A172 (cell line): ENCODE data around the gene MPO. TPM values are rescaled to one million over a fixed set of nuclear protein-coding genes. Genes with fewer than 3 reads are reported as not detected.

Experiments
- DNase-seq: peaks from one replicate; pipeline ENCODE4 v3.0.0-alpha.2; 2015; ENCODE audit warnings: low spot score
- total RNA-seq: library from RNA; depleted of rRNA; stranded (reverse); fragments of >200 nt; shearing (Covaris generic); gene quantifications from 2 replicates; pipeline ENCODE4 v1.2.3, GENCODE V29; 2014

Gene MPO
- total RNA-seq, 1 experiment from 2014 or later = not detected

DNA sequence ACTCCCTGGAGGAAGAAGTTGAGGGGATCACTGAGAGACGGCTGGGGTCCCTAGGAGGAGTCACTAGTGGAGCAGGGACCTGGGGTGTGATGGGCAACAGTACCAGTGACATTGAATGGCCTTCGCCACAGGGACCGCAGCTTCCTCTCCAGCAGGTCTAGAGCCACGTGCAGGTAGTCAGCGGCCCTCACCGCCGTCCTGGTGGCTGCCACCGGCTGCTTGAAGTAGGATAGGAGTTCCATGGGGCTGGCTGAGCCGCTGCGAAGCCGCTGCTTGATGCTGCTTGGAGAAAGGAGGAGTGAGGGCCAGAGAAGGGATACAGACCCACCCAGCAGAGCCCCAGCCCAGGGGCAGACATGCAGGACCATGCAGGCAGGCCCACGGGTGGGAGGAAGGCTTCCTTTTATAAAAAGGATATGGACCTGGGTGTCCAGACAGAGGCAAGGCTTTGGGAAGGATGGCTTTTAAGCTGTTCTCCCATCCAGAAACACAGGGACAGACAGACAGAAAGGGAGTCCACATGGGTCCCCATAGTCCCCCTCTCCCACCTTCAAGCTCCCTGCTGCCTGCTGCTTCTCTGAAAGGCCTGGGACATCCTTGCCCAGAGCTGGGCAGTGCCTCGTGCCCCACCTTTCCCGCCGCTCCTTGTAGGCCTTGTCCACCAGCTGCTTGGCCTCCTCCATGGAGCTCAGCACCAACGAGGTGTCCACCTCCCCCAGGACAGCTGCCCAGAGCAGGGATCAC lies 827 bp downstream of the MPO start:
- no peak for DNase-seq

- no peak for DNase-seq
Measured at GRCh38 chr17:58279016-58279711, 1.6 kb downstream of the MPO start.

GRCh38 chr17:58278661-58279015 lies 2.1 kb downstream of the MPO start:
- DNase-seq = no peak

DNA sequence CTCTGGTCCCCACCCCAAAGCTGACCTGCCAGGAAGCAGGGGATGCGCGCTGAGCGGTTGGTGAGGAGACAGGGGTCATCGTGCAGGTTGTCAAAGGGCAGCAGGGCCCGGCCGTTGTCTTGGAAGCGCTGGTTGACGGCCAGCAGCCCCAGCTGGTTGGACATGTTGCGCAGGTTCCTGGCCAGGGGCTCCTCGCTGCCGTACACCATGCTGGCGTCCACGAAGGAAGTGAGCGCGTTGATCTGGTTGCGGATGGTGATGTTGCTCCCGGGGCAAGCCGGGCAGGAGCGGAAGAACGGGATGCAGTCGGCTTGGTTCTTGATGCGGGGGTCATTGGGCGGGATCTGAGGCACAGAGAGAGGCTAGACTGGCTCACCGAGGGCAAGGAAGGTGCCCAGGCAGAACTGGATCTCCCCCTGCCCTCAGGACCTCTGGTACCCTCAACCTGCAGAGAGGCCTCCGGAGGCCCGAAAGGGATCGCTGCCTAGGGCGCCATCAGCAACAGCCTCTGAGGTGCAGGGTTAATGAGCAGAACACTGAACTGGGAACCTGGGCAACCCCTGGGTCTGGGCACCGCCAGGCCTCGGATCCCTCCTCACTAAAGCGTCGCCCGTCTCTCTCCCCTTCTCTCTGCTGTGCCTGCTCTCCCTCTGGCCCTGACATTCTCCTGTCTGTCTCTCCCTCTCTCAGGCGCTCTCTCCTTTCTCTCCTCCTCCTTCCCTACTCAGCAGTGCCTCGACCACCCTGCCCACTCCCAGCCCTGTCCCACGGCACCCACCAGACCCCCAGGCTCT lies 2.7 kb downstream of the MPO start:
- DNase-seq = no peak

- DNase-seq = no peak
Measured at GRCh38 chr17:58277107-58277801, 3.5 kb downstream of the MPO start.

GRCh38 chr17:58276423-58276822 lies 4.3 kb downstream of the MPO start:
- no peak for DNase-seq

- no peak for DNase-seq
Measured at GRCh38 chr17:58275417-58275816, 5.3 kb downstream of the MPO start.

- DNase-seq = no peak
Measured at GRCh38 chr17:58273453-58274104, 7.2 kb downstream of the MPO start.

- no peak for DNase-seq
Measured at GRCh38 chr17:58272367-58273280, 8.1 kb downstream of the MPO start.

- no peak for DNase-seq
Measured at GRCh38 chr17:58271216-58271931, 9.4 kb downstream of the MPO start.

DNA sequence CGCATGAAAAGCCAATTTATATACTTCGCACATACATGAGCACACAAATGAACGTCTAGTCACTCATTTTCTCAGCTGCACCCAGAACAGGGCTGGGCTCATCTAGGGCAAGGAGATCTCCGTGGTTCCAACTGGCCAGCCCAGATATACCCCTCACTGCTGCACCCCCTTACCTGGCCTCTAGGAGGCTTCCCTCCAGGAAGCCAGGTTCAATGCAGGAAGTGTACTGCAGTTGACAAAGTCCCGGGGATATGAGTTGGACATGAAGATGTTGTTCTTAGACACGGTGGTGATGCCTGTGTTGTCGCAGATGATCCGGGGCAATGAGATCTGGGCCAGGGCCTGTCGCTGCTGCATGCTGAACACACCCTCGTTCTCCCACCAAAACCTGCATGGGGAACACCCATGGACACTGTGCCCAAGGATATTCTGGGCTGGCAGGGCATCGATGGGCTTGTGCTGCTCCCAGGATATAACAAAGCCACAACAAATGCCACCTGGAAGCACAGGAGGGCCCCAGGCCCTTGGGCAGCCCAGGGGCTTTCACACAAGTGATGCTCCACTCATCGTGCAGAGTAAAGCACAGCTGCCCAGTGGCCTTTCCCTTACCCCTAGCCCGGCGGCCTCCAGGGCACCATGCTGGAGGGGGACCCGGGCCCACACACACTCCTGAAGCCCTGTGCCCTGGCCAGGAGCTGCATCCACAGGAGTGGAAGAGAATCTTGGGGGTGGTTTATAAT lies 10.1 kb downstream of the MPO start:
- DNase-seq = no peak

GRCh38 chr17:58269557-58270291 lies 11.0 kb downstream of the MPO start:
- no peak for DNase-seq

- DNase-seq = no peak
Measured at GRCh38 chr17:58268774-58269556, 11.8 kb downstream of the MPO start.

DNA sequence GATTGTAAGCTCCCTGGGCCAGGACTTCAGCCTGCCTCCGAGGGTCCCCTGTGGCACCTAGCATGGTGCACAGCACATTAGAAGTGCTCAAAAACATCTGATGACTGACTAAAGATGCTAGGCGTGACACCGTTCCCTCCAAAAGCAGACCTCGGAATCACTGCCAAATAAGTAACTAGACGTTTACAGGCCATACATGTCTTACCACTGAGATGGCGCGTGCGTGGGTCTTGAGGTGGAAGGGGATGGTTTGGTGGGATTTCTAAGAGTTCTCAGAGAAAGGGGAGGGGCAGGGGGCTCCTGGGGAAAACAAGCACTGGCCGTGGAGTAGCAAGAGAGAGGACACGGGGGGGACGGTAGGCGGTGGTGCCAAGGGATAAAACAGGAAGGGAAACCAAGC lies 12.4 kb downstream of the MPO start:
- DNase-seq = no peak

DNA sequence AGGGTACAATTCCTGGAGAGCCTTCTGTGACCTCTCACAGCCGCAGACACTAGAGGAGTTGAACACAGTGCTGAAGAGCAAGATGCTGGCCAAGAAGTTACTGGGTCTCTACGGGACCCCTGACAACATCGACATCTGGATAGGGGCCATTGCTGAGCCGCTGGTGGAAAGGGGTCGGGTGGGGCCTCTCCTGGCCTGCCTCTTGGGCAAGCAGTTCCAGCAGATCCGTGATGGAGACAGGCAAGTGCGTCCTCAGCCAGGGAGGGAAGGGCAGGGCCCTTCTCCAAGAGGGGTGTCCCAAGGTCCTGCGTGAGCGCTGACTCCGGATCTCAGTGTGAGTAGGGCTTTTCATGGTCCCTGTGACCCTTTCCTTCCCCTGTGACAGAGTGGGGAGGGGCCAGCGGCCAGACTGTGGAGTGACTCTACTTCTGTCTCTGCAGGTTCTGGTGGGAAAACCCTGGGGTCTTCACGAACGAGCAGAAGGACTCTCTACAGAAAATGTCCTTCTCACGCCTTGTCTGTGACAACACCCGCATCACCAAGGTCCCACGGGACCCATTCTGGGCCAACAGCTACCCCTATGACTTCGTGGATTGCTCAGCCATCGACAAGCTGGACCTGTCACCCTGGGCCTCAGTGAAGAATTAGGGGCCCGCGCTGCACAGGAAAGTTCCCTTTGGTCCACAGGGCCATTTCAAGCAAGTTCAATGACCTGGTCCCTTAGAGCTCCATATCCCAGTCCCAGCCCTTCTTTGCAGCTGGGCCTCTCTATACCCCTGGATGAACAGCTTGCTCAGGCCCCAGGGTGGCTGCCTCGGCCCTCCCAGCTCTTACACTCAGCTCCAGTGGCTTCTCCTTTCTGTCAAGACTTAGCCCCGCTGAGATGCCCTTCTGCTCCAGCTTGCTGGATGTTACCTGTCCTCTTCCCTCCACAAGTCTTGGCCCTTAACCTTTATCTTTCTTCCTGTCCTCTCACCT lies 13.1 kb downstream of the MPO start:
- DNase-seq = no peak
